IPS-15b (cell line): Measurements from ENCODE around the gene AHSG.
"Not testable (repeated sequence)": the region's sequence is repeated elsewhere in the genome, so short reads cannot be mapped to it uniquely, and the experiment has no call there.

Experiments used
- H3K27me3 ChIP-seq: one replicate; pipeline ENCODE4 v1.6.1; 2013; ENCODE audit warnings: low read length; ENCODE audit not compliant: control insufficient read depth, insufficient read depth
- H3K36me3 ChIP-seq: one replicate; pipeline ENCODE4 v1.6.1; 2013; ENCODE audit warnings: low read length; ENCODE audit not compliant: control insufficient read depth, insufficient read depth
- H3K4me1 ChIP-seq: one replicate; pipeline ENCODE4 v1.6.1; 2013; ENCODE audit warnings: mild to moderate bottlenecking, low read length; ENCODE audit not compliant: control insufficient read depth, insufficient read depth
- H3K4me3 ChIP-seq: one replicate; pipeline ENCODE4 v1.5.1; 2013; ENCODE audit warnings: low read depth, low read length
- H3K9ac ChIP-seq: one replicate; pipeline ENCODE4 v1.6.1; 2013; ENCODE audit warnings: low read depth, mild to moderate bottlenecking, low read length
- H3K9me3 ChIP-seq: one replicate; pipeline ENCODE4 v1.6.1; 2013; ENCODE audit warnings: mild to moderate bottlenecking, low read length; ENCODE audit not compliant: control insufficient read depth, insufficient read depth

AHSG gene

GRCh38 chr3:186622651-186623310, 9.9 kb downstream of the AHSG start:
- Histone ChIP-seq H3K27me3 (peaks cover 2% of the 10 kb centered on the region), H3K4me1 (no peaks in the 10 kb centered on the region), H3K4me3 (no peak overlapping the region), H3K9ac (no peak overlapping the region), H3K36me3 (no peaks in the 10 kb centered on the region), H3K9me3 (no peaks in the 10 kb centered on the region)

- Histone ChIP-seq H3K4me3 (no peak overlapping the region), H3K4me1 (no peaks in the 10 kb centered on the region), H3K9me3 (no peaks in the 10 kb centered on the region), H3K27me3 (no peaks in the 10 kb centered on the region), H3K36me3 (no peaks in the 10 kb centered on the region), H3K9ac (no peak overlapping the region)
These were observed 11.7 kb downstream of the AHSG start for GRCh38 chr3:186624598-186624997.

GRCh38 chr3:186625600-186626042, 12.8 kb downstream of the AHSG start:
- Histone ChIP-seq H3K36me3 (no peaks in the 10 kb centered on the region), H3K9me3 (no peaks in the 10 kb centered on the region), H3K4me3 (no peak overlapping the region), H3K9ac (no peak overlapping the region), H3K27me3 (no peaks in the 10 kb centered on the region), H3K4me1 (no peaks in the 10 kb centered on the region)

- Histone ChIP-seq H3K4me3 (no peak overlapping the region), H3K36me3 (no peaks in the 10 kb centered on the region), H3K9me3 (no peaks in the 10 kb centered on the region), H3K27me3 (no peaks in the 10 kb centered on the region), H3K9ac (no peak overlapping the region), H3K4me1 (peaks cover 2% of the 10 kb centered on the region)
These were observed 13.5 kb downstream of the AHSG start for GRCh38 chr3:186626254-186626847.

- Histone ChIP-seq H3K27me3 (no peaks in the 10 kb centered on the region), H3K36me3 (no peaks in the 10 kb centered on the region), H3K4me3 (no peak overlapping the region), H3K9me3 (no peaks in the 10 kb centered on the region), H3K4me1 (peaks cover 2% of the 10 kb centered on the region), H3K9ac (no peak overlapping the region)
These were observed 15.1 kb downstream of the AHSG start for GRCh38 chr3:186627852-186628414.

DNA sequence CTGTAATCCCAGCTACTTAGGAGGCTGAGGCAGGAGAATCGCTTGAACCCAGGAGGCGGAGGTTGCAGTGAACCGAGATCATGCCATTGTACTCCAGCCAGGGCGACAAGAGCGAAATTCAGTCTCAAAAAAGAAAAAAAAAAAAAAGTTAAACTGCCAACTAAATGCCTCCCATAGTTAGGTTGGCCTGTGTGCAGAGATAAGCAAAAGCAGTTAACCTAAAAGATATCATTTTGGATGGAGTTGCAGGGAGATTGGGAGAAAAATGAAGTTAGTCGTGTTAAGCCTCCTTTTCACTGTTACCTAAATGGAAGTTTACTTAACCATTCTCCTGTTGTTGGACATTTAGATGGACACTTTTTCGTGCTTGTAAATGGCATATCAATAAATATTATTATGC, 15.9 kb downstream of the AHSG start:
- no peaks in the 10 kb centered on the region for H3K36me3 ChIP-seq
- peaks cover 2% of the 10 kb centered on the region for H3K4me1 ChIP-seq
- no peak overlapping the region for H3K9ac ChIP-seq
- no peak overlapping the region for H3K4me3 ChIP-seq
- no peaks in the 10 kb centered on the region for H3K27me3 ChIP-seq
- no peaks in the 10 kb centered on the region for H3K9me3 ChIP-seq

DNA sequence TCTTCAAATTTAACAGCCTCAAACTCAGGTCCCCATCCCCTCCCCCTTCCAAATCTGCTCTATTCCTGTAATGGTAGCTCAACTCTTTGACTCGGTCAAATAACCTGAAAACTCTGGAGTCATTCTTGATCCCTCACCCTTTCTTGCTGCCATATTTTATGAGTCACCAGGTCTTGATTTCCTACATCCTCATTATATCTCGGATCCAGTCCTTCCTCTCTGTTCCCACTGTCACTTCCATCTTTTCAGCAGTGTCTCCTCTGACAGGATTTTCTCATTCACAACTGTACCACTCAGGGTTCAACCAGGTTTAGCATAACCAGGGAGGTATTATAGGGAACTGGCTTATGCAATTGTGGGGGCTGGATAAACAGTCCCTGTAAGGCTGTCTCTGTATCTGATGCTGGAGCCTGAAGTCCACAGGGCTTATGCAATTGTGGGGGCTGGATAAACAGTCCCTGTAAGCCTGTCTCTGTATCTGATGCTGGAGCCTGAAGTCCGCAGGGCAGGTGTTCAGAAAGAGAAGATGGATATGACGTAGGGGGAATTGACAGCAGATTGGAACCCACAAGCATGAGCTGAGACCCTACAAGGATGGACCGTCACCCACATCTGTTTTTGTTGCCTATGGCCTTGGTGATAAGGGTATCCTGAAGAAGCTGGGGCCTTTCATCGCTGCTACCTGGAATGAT, 18.2 kb downstream of the AHSG start:
- peaks cover 2% of the 10 kb centered on the region for H3K4me1 ChIP-seq
- no peak overlapping the region for H3K4me3 ChIP-seq
- no peaks in the 10 kb centered on the region for H3K9me3 ChIP-seq
- H3K36me3 ChIP-seq = no peaks in the 10 kb centered on the region
- no peak overlapping the region for H3K9ac ChIP-seq
- H3K27me3 ChIP-seq = no peaks in the 10 kb centered on the region

DNA sequence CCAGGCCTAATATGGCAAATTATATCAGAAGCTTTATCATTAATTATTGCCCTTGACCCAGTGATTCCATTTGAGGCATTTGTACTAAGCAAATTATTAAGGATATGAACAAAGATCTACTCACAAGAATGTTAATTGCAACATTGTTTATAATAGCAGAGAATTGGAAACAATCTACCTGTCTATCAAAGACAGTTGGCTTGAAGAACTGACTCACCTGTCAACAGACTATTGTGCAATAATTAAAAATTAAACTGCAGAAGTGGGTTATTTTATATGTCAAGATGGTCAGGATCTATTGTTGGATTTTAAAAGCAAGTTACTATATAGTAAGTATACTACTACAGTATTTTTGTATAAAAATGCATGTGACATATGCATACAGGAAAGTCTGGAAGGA, 20.6 kb downstream of the AHSG start:
- Histone ChIP-seq H3K4me3 (no peak overlapping the region), H3K9me3 (no peaks in the 10 kb centered on the region), H3K9ac (no peak overlapping the region), H3K36me3 (no peaks in the 10 kb centered on the region), H3K27me3 (no peaks in the 10 kb centered on the region), H3K4me1 (peaks cover 2% of the 10 kb centered on the region)

GRCh38 chr3:186634207-186634606, 21.3 kb downstream of the AHSG start:
- not testable (repeated sequence) for H3K36me3 ChIP-seq, H3K4me3 ChIP-seq, H3K9ac ChIP-seq

GRCh38 chr3:186635532-186635931, 22.7 kb downstream of the AHSG start:
- Histone ChIP-seq H3K36me3 (no peaks in the 10 kb centered on the region), H3K9me3 (no peaks in the 10 kb centered on the region), H3K27me3 (no peaks in the 10 kb centered on the region), H3K9ac (no peak overlapping the region), H3K4me3 (no peak overlapping the region), H3K4me1 (peaks cover 3% of the 10 kb centered on the region)

More at GRCh38 chr3:186634207-186634606, 21.3 kb downstream of the AHSG start:
- not testable (repeated sequence) for H3K27me3 ChIP-seq, H3K4me1 ChIP-seq, H3K9me3 ChIP-seq

DNA sequence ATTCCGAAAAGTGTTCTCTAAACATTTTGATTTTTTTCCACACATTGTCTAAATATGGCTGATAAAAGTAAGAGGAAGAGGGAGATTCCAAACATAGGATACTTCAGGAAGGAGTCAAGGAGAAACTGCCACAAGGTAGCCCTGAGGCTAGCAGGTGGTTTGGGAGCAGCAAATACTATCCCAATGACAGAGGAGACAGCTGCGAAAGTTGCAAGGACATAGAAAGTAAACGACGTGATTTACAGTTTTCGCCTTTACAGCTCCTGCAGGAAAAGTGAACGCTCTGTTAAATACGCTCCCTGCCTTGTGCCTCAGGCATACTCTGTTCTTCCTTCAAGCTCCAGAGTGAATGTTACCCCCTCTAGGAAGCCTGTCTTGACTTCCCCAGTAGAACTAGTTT, 23.7 kb downstream of the AHSG start:
- Histone ChIP-seq H3K27me3 (no peaks in the 10 kb centered on the region), H3K4me3 (no peak overlapping the region), H3K9ac (no peak overlapping the region)

DNA sequence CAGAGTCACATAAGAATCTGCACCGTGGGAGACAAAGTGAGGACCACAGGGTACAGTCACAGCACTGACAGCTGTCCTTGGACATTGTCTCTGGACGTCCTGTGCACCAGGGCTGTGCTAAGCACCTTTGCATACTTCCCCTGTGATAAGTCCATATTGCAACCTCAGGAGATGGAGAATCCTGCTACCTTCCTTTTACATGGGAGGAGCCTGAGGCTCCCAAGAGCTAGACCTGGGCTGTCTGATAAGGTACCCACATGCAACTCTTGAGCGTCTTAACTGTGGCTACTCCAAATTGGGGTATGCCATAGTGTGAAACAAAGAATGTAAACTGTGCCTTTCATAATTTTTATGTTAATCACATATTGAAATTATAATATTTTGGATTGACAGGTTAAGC, 24.8 kb downstream of the AHSG start:
- no peak overlapping the region for H3K4me3 ChIP-seq
- H3K9ac ChIP-seq = no peak overlapping the region
- no peaks in the 10 kb centered on the region for H3K27me3 ChIP-seq
- H3K36me3 ChIP-seq = no peaks in the 10 kb centered on the region
- H3K9me3 ChIP-seq = no peaks in the 10 kb centered on the region
- H3K4me1 ChIP-seq = peaks cover 5% of the 10 kb centered on the region

More for the DNA sequence above, 23.7 kb downstream of the AHSG start:
- Histone ChIP-seq H3K36me3 (no peaks in the 10 kb centered on the region), H3K9me3 (no peaks in the 10 kb centered on the region), H3K4me1 (peaks cover 5% of the 10 kb centered on the region)
